H1 (cell line): ENCODE results near the gene ANKH. TPM values are rescaled to one million over a fixed set of nuclear protein-coding genes. Genes with fewer than 3 reads are reported as not detected.

ENCODE experiments used
- CTCF ChIA-PET: fragments of 300-600 bp; sonication (Branson Sonifier 250); formaldehyde crosslinking; loops from one replicate; lab custom pipeline; 2021; ENCODE audit not compliant: partially characterized antibody; lab: Charles Lee
- POLR2A ChIA-PET: fragments of 300-600 bp; sonication (Branson Sonifier 250); formaldehyde crosslinking; loops from one replicate; lab custom pipeline; 2021; ENCODE audit warnings: inconsistent platforms; ENCODE audit not compliant: partially characterized antibody; lab: Charles Lee
- DNase-seq, 2 experiments: peaks; one replicate each; pipeline versions ENCODE4 v3.0.0 to v3.0.0-alpha.2; 2010 to 2022; ENCODE audit warnings: low spot score in 2 of 2, low read depth in 1 of 2, mixed read lengths in 1 of 2
- FAIRE-seq: peaks from 2 replicates; lab custom pipeline; 2011; peaks lifted over from hg19 to GRCh38; lab: Jason Lieb, UNC
- H2AFZ ChIP-seq: 2 replicates; pipeline ENCODE4 v1.8.1; 2012; ENCODE audit warnings: low read length, inconsistent platforms
- H2AK5ac ChIP-seq: 2 replicates; pipeline ENCODE4 v1.6.1; 2013; ENCODE audit warnings: low read depth, low read length
- H2BK120ac ChIP-seq: replicated peaks from 2 replicates; pipeline ENCODE3; 2013; ENCODE audit warnings: low read depth, low read length, inconsistent platforms
- H2BK12ac ChIP-seq: 2 replicates; pipeline ENCODE4 v1.6.1; 2013; ENCODE audit warnings: low read depth, low read length
- H2BK15ac ChIP-seq: 2 replicates; pipeline ENCODE4 v1.6.1; 2013; ENCODE audit warnings: low read length
- H2BK20ac ChIP-seq: 2 replicates; pipeline ENCODE4 v1.6.1; 2013; ENCODE audit warnings: low read length
- H2BK5ac ChIP-seq: 2 replicates; pipeline ENCODE4 v1.6.1; 2013; ENCODE audit warnings: low read depth, low read length
- H3K14ac ChIP-seq: 2 replicates; pipeline ENCODE4 v1.6.1; 2013; ENCODE audit warnings: inconsistent platforms; ENCODE audit not compliant: insufficient read length
- H3K18ac ChIP-seq: 2 replicates; pipeline ENCODE4 v1.6.1; 2013; ENCODE audit warnings: low read length; ENCODE audit errors: extremely low read depth
- H3K23ac ChIP-seq: 2 replicates; pipeline ENCODE4 v1.6.1; 2013; ENCODE audit warnings: inconsistent platforms; ENCODE audit not compliant: insufficient read length
- H3K23me2 ChIP-seq: 2 replicates; pipeline ENCODE4 v1.6.1; 2013; ENCODE audit warnings: low read depth, low read length
- H3K27ac ChIP-seq: 2 replicates; pipeline ENCODE4 v1.6.1; 2011; ENCODE audit warnings: low read depth, low read length, inconsistent platforms
- H3K27me3 ChIP-seq, 4 experiments: replicated peaks in 1 of 4; 1 replicate in 1 of 4; 2 replicates in 3 of 4; pipeline versions ENCODE4 v1.6.1 to v1.8.1; 2011 to 2013; ENCODE audit warnings: low read length in 3 of 4, mild to moderate bottlenecking in 3 of 4, inconsistent platforms in 2 of 4, mixed read lengths in 2 of 4, moderate library complexity in 1 of 4; ENCODE audit not compliant: control insufficient read depth in 3 of 4, insufficient read depth in 3 of 4; ENCODE audit errors: extremely low read depth in 1 of 4
- H3K36me3 ChIP-seq, 4 experiments: 2 replicates each; pipeline versions ENCODE4 v1.6.1 to v1.8.1; 2011 to 2013; ENCODE audit warnings: mild to moderate bottlenecking in 4 of 4, low read length in 3 of 4, moderate library complexity in 2 of 4, control low read depth in 1 of 4, inconsistent platforms in 1 of 4; ENCODE audit not compliant: insufficient read depth in 4 of 4, control insufficient read depth in 2 of 4
- H3K4ac ChIP-seq: replicated peaks from 2 replicates; pipeline ENCODE3; 2013; ENCODE audit warnings: low read length, low read depth, mixed read lengths, inconsistent platforms; ENCODE audit not compliant: insufficient read length
- H3K4me1 ChIP-seq, 4 experiments: replicated peaks in 1 of 4; 1 replicate in 1 of 4; 2 replicates in 3 of 4; pipeline versions ENCODE4 v1.6.1 to v1.8.1; 2011 to 2013; ENCODE audit warnings: low read length in 3 of 4, inconsistent platforms in 2 of 4, mixed read lengths in 1 of 4; ENCODE audit not compliant: insufficient read depth in 4 of 4, control insufficient read depth in 3 of 4
- H3K4me2 ChIP-seq, 2 experiments: 2 replicates each; pipeline versions ENCODE4 v1.6.1 to v1.8.1; 2011 to 2013; ENCODE audit warnings: low read depth in 2 of 2, low read length in 2 of 2, control low read depth in 1 of 2, inconsistent platforms in 1 of 2, mild to moderate bottlenecking in 1 of 2; ENCODE audit not compliant: insufficient read depth in 1 of 2
- H3K4me3 ChIP-seq, 4 experiments: fragments of 200-600, 300-600 bp in 1 of 4; sonication (generic), shearing (Covaris generic), sonication (Bioruptor Twin) in 1 of 4; 2 replicates each; pipeline versions ENCODE4 v1.5.1 to v1.8.1; 2011 to 2016; ENCODE audit warnings: low read length in 4 of 4, low read depth in 3 of 4, control low read depth in 2 of 4, inconsistent platforms in 2 of 4, mild to moderate bottlenecking in 2 of 4, mixed read lengths in 1 of 4, moderate library complexity in 1 of 4; ENCODE audit not compliant: insufficient read depth in 2 of 4; ENCODE audit errors: extremely low read depth in 1 of 4
- H3K56ac ChIP-seq: replicated peaks from 2 replicates; pipeline ENCODE3; 2013; ENCODE audit warnings: low read depth, mild to moderate bottlenecking, mixed read lengths, low read length, inconsistent platforms; ENCODE audit not compliant: insufficient read length
- H3K79me1 ChIP-seq: 2 replicates; pipeline ENCODE4 v1.6.1; 2013; ENCODE audit warnings: low read depth, low read length, control low read depth
- H3K79me2 ChIP-seq, 2 experiments: 2 replicates each; pipeline versions ENCODE4 v1.6.1 to v1.8.1; 2012 to 2013; ENCODE audit warnings: low read length in 2 of 2, mild to moderate bottlenecking in 2 of 2, inconsistent platforms in 1 of 2; ENCODE audit not compliant: insufficient read depth in 2 of 2, control insufficient read depth in 1 of 2
- H3K9ac ChIP-seq, 4 experiments: replicated peaks in 1 of 4; 1 replicate in 1 of 4; 2 replicates in 3 of 4; pipeline versions ENCODE4 v1.6.1 to v1.8.1; 2011 to 2013; ENCODE audit warnings: low read depth in 3 of 4, low read length in 3 of 4, control low read depth in 2 of 4, mild to moderate bottlenecking in 2 of 4, moderate library complexity in 2 of 4, inconsistent platforms in 1 of 4; ENCODE audit errors: extremely low read depth in 1 of 4
- H3K9me3 ChIP-seq, 2 experiments: 2 replicates each; pipeline versions ENCODE4 v1.6.1 to v1.8.1; 2012 to 2013; ENCODE audit warnings: mild to moderate bottlenecking in 2 of 2, moderate library complexity in 2 of 2, control low read depth in 1 of 2, inconsistent platforms in 1 of 2, low read depth in 1 of 2, low read length in 1 of 2, mixed read lengths in 1 of 2; ENCODE audit not compliant: insufficient read depth in 2 of 2
- H4K20me1 ChIP-seq, 2 experiments: replicated peaks in 1 of 2; 2 replicates each; pipeline versions ENCODE3 to v1.8.1; 2011 to 2013; ENCODE audit warnings: inconsistent platforms in 2 of 2, low read length in 2 of 2, mild to moderate bottlenecking in 1 of 2; ENCODE audit not compliant: insufficient read depth in 2 of 2, control insufficient read depth in 1 of 2
- H4K5ac ChIP-seq: 2 replicates; pipeline ENCODE4 v1.6.1; 2013; ENCODE audit warnings: low read length, low read depth, mixed read lengths, inconsistent platforms; ENCODE audit not compliant: insufficient read length
- H4K8ac ChIP-seq: 2 replicates; pipeline ENCODE4 v1.8.0; 2013; ENCODE audit warnings: mild to moderate bottlenecking, moderate library complexity, low read length, inconsistent platforms; ENCODE audit not compliant: insufficient read depth; ENCODE audit errors: extremely low read depth
- H4K91ac ChIP-seq: replicated peaks from 2 replicates; pipeline ENCODE3; 2013; ENCODE audit warnings: low read length, mixed read lengths, inconsistent platforms; ENCODE audit not compliant: insufficient read length
- CREB1 ChIP-seq: IDR thresholded peaks from 2 replicates; pipeline ENCODE4 v1.6.1; 2012; ENCODE audit warnings: inconsistent platforms
- CTBP2 ChIP-seq: IDR thresholded peaks from 2 replicates; pipeline ENCODE4 v1.7.0; 2011; ENCODE audit warnings: borderline replicate concordance, mild to moderate bottlenecking, moderate library complexity, mixed read lengths, low read length; ENCODE audit not compliant: insufficient read depth, insufficient read length
- GABPA ChIP-seq: IDR thresholded peaks from 2 replicates; pipeline ENCODE4 v1.6.1; 2011; ENCODE audit warnings: mild to moderate bottlenecking, low read length, moderate library complexity, borderline replicate concordance; ENCODE audit not compliant: insufficient read depth
- MAFK ChIP-seq: IDR thresholded peaks from 2 replicates; pipeline ENCODE4 v1.6.1; 2012; ENCODE audit warnings: low read depth, mild to moderate bottlenecking, improper control_type of control experiment, low read length
- PHF8 ChIP-seq: fragments of 200-600 bp; sonication (generic); conservative IDR thresholded peaks from 2 replicates; pipeline ENCODE4 v1.7.1; 2012; ENCODE audit warnings: low read depth, mild to moderate bottlenecking, inconsistent platforms, low read length, moderate library complexity
- RAD21 ChIP-seq, 2 experiments: IDR thresholded peaks in 1 of 2; conservative IDR thresholded peaks in 1 of 2; 2 replicates each; pipeline ENCODE4 v1.6.1; 2011; ENCODE audit warnings: low read depth in 2 of 2, low read length in 2 of 2, improper control_type of control experiment in 1 of 2, inconsistent platforms in 1 of 2, mild to moderate bottlenecking in 1 of 2, moderate library complexity in 1 of 2
- RBBP5 ChIP-seq: IDR thresholded peaks from 2 replicates; pipeline ENCODE4 v1.7.1; 2012; ENCODE audit warnings: low read depth, mild to moderate bottlenecking, inconsistent platforms, low read length, moderate library complexity, borderline replicate concordance
- SP4 ChIP-seq: IDR thresholded peaks from 2 replicates; pipeline ENCODE4 v1.6.1; 2012; ENCODE audit warnings: low read length, inconsistent platforms
- TAF1 ChIP-seq: IDR thresholded peaks from 2 replicates; pipeline ENCODE4 v1.6.1; 2011; ENCODE audit warnings: mild to moderate bottlenecking, low read depth, low read length
- polyA plus RNA-seq, 7 experiments: library from polyadenylated mRNA; depleted of rRNA in 3 of 7; stranded (reverse) in 5 of 7; unstranded in 2 of 7; fragments of >200 nt in 5 of 7; fragments of 200-250 nt in 2 of 7; gene quantifications; 1 replicate in 5 of 7; 2 replicates in 1 of 7; 4 replicates in 1 of 7; pipeline versions ENCODE4 v1.2.1 to v1.2.3, GENCODE V29; 2011 to 2013; ENCODE audit warnings: missing spikeins in 2 of 7, mixed read lengths in 2 of 7
- total RNA-seq: library from RNA; stranded (reverse); fragmentation: NEBNext Ultra II Directional; extraction: Animal tissue kit (Norgen Biotek cat#: 25700); gene quantifications from 2 replicates; pipeline ENCODE4 v1.2.1, GENCODE V29; 2021
- TF ChIP-seq, protein P1 (sequence below), 3 experiments: IDR thresholded peaks; 1 replicate in 2 of 3; 2 replicates in 1 of 3; pipeline versions ENCODE4 v1.5.1 to v1.6.1; 2011; ENCODE audit warnings: low read length in 3 of 3, mild to moderate bottlenecking in 3 of 3, inconsistent platforms in 2 of 3, low read depth in 1 of 3, moderate library complexity in 1 of 3; ENCODE audit not compliant: insufficient read depth in 1 of 3; ENCODE audit errors: control extremely low read depth in 1 of 3
- TF ChIP-seq, protein P2 (sequence below): IDR thresholded peaks from 2 replicates; pipeline ENCODE4 v1.6.1; 2012; ENCODE audit warnings: inconsistent platforms

ANKH gene
- total and polyA plus RNA-seq, 2 of the 8 experiments (the other 6 are each of a cell fraction or from before 2014, with no cell fraction given): 5.3 to 13.0 TPM

DNA sequence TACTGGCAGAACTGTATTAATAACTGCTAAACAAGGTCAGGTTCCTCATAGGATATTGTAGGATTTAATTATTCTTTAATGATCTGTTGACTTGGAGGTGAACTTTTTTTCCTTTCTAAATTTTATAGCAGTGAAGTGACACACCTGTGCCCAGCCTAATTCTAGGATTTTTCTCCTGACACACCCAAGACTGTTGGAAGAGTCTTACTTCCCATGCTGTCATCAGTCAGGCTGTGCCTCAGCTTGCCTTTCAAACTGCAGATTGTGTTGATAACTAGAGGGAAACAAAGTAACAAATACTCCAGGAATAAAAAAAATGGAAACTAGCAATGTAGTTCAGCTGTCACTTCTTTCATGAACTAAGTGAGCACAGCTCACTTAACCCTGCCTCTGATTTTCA, 185.1 kb downstream of the ANKH start:
- no peaks in the 10 kb centered on the region for H3K23me2 ChIP-seq
- no peak overlapping the region for H4K5ac ChIP-seq
- H2BK120ac ChIP-seq: no peak overlapping the region
- H3K36me3 ChIP-seq: peaks cover 2 to 39% (median 16%) of the 10 kb centered on the region in 4 experiments; a peak in 6 of 8 replicates
- H2AFZ ChIP-seq: no peak overlapping the region
- H3K4me1 ChIP-seq: no peaks in the 10 kb centered on the region
- CTCF ChIA-PET: interaction anchor here (0.8 to 4.2 kb wide), 13 partner anchors 9 to 328 kb away, joined by 3 to 54 read pairs (median 4); no protein-coding TSS in a partner anchor
- H3K27ac ChIP-seq: no peak overlapping the region
- H3K56ac ChIP-seq: no peak overlapping the region
- no peak overlapping the region for H3K14ac ChIP-seq
- H3K27me3 ChIP-seq: no peaks in the 10 kb centered on the region
- no peak overlapping the region for H3K23ac ChIP-seq
- DNase-seq (no peak), FAIRE-seq (no peak)
- no peak overlapping the region for H2BK20ac ChIP-seq
- no peak overlapping the region for H3K4ac ChIP-seq
- H3K9ac ChIP-seq: no peak overlapping the region
- H4K20me1 ChIP-seq: peaks cover 2 to 4% of the 10 kb centered on the region in 2 experiments
- no peak overlapping the region for H2BK5ac ChIP-seq
- H2BK12ac ChIP-seq: no peak overlapping the region
- H4K8ac ChIP-seq: no peak overlapping the region
- H4K91ac ChIP-seq: no peak overlapping the region
- H3K18ac ChIP-seq: no peak overlapping the region
- no peaks in the 10 kb centered on the region for H3K79me1 ChIP-seq
- POLR2A ChIA-PET: interaction anchor here (0.6 to 1.1 kb wide), 2 partner anchors 23 to 324 kb away, joined by 3 to 4 read pairs; no protein-coding TSS in a partner anchor
- no peak overlapping the region for H2AK5ac ChIP-seq
- no peak overlapping the region for H2BK15ac ChIP-seq
- H3K4me3 ChIP-seq: no peak overlapping the region
- no peak overlapping the region for H3K4me2 ChIP-seq
- no peaks in the 10 kb centered on the region for H3K79me2 ChIP-seq
- no peaks in the 10 kb centered on the region for H3K9me3 ChIP-seq
- TF ChIP-seq SP4 (no peak), PHF8 (no peak), CREB1 (no peak), RBBP5 (no peak), GABPA (no peak), CTBP2 (no peak), TAF1 (no peak), RAD21 (IDR thresholded peaks at IDR 0.05 in 1 of 2, conservative IDR thresholded peaks at IDR 0.05 in 1 of 2; ENCODE audit: low read depth in 2 of 2, low read length in 2 of 2) (no peak), MAFK (no peak)
- TF ChIP-seq, protein P1, sequence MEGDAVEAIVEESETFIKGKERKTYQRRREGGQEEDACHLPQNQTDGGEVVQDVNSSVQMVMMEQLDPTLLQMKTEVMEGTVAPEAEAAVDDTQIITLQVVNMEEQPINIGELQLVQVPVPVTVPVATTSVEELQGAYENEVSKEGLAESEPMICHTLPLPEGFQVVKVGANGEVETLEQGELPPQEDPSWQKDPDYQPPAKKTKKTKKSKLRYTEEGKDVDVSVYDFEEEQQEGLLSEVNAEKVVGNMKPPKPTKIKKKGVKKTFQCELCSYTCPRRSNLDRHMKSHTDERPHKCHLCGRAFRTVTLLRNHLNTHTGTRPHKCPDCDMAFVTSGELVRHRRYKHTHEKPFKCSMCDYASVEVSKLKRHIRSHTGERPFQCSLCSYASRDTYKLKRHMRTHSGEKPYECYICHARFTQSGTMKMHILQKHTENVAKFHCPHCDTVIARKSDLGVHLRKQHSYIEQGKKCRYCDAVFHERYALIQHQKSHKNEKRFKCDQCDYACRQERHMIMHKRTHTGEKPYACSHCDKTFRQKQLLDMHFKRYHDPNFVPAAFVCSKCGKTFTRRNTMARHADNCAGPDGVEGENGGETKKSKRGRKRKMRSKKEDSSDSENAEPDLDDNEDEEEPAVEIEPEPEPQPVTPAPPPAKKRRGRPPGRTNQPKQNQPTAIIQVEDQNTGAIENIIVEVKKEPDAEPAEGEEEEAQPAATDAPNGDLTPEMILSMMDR (IDR thresholded peaks at IDR 0.05; ENCODE audit: control extremely low read depth in 1 of 3, insufficient read depth in 1 of 3, low read depth in 1 of 3, low read length in 3 of 3): no peak
- TF ChIP-seq, protein P2, sequence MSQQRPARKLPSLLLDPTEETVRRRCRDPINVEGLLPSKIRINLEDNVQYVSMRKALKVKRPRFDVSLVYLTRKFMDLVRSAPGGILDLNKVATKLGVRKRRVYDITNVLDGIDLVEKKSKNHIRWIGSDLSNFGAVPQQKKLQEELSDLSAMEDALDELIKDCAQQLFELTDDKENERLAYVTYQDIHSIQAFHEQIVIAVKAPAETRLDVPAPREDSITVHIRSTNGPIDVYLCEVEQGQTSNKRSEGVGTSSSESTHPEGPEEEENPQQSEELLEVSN: no peak
